Measurements from ENCODE around the gene TSC2. TPM values are rescaled to one million over a fixed set of nuclear protein-coding genes. Genes with fewer than 3 reads are reported as not detected.
A peak's percentile ranks its signal among the peaks of the same experiment; 100 is the strongest.

TSC2 gene
- total RNA-seq, 1 experiment from 2014 or later = 109 TPM

DNA sequence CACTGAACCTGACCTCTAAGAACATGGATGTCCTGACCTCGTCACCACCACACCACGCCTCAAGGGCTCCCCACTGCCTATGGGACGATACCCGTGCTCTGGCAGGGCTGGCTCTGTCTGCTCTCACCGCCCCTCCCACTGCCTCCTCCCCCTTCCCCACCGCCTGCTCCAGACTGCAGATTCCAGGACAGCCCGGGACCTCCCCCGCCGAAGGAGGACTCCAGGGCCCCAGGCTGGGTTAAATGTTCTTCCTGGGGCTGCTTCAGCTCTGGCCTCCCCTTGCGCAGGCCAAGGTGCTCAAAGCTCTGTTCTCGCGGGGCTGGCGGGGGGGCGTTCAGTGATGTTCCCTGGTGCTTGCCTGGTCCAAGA lies 25.1 kb upstream of the TSC2 start:
- no TSS peak for BruUV-seq (replicated peaks)
- Mint-ChIP-seq H3K4me1 (ENCODE audit: low read depth, unreplicated experiment) (peaks cover 18% of the 10 kb centered on the region), H3K36me3 (ENCODE audit: insufficient read depth, unreplicated experiment) (no peaks in the 10 kb centered on the region), H3K9me3 (ENCODE audit: unreplicated experiment) (no peaks in the 10 kb centered on the region), H3K27me3 (ENCODE audit: insufficient read depth, unreplicated experiment) (no peaks in the 10 kb centered on the region), H3K4me3 (ENCODE audit: unreplicated experiment) (peak overlapping the region; percentile 74), H3K27ac (ENCODE audit: unreplicated experiment) (peak overlapping the region; percentile 74)
- Histone ChIP-seq H3K27me3 (replicated peaks; ENCODE audit: control insufficient read depth, insufficient read depth, low read length) (no peaks in the 10 kb centered on the region), H3K36me3 (ENCODE audit: control insufficient read depth, insufficient read depth, low read length) (no peaks in the 10 kb centered on the region), H3K4me3 (ENCODE audit: low read depth, low read length) (peak overlapping the region; percentile 9; the same call in 1 of the 2 replicates), H3K9me3 (no peaks in the 10 kb centered on the region), H3K4me1 (peaks cover 16% of the 10 kb centered on the region)
- intact Hi-C loops (cut with micrococcal nuclease; ENCODE audit: unreplicated experiment) = loop anchor here (1.0 to 2.0 kb wide), 3 partner anchors 24 to 69 kb away; partner anchors contain the start of genes NTHL1 and TSC2
- peak; percentile 66 to 78 for DNase-seq
- TF ChIP-seq, protein P1, sequence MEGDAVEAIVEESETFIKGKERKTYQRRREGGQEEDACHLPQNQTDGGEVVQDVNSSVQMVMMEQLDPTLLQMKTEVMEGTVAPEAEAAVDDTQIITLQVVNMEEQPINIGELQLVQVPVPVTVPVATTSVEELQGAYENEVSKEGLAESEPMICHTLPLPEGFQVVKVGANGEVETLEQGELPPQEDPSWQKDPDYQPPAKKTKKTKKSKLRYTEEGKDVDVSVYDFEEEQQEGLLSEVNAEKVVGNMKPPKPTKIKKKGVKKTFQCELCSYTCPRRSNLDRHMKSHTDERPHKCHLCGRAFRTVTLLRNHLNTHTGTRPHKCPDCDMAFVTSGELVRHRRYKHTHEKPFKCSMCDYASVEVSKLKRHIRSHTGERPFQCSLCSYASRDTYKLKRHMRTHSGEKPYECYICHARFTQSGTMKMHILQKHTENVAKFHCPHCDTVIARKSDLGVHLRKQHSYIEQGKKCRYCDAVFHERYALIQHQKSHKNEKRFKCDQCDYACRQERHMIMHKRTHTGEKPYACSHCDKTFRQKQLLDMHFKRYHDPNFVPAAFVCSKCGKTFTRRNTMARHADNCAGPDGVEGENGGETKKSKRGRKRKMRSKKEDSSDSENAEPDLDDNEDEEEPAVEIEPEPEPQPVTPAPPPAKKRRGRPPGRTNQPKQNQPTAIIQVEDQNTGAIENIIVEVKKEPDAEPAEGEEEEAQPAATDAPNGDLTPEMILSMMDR (IDR thresholded peaks at IDR 0.05; ENCODE audit: insufficient read depth in 1 of 2, low read depth in 1 of 2, low read length in 1 of 2, severe bottlenecking in 1 of 2, unreplicated experiment in 1 of 2) = no peak
- ChIA-PET CTCF (interaction anchor here (0.6 to 2.8 kb wide), 9 partner anchors 11 to 947 kb away, joined by 3 to 14 read pairs (median 3); partner anchors contain the start of genes NTHL1, PAQR4 and TSC2), POLR2A (interaction anchor here (0.5 to 1.0 kb wide), 5 partner anchors 58 to 171 kb away, joined by 3 to 7 read pairs (median 4); partner anchors contain the start of genes MSRB1, RPS2 and TRAF7)

DNA sequence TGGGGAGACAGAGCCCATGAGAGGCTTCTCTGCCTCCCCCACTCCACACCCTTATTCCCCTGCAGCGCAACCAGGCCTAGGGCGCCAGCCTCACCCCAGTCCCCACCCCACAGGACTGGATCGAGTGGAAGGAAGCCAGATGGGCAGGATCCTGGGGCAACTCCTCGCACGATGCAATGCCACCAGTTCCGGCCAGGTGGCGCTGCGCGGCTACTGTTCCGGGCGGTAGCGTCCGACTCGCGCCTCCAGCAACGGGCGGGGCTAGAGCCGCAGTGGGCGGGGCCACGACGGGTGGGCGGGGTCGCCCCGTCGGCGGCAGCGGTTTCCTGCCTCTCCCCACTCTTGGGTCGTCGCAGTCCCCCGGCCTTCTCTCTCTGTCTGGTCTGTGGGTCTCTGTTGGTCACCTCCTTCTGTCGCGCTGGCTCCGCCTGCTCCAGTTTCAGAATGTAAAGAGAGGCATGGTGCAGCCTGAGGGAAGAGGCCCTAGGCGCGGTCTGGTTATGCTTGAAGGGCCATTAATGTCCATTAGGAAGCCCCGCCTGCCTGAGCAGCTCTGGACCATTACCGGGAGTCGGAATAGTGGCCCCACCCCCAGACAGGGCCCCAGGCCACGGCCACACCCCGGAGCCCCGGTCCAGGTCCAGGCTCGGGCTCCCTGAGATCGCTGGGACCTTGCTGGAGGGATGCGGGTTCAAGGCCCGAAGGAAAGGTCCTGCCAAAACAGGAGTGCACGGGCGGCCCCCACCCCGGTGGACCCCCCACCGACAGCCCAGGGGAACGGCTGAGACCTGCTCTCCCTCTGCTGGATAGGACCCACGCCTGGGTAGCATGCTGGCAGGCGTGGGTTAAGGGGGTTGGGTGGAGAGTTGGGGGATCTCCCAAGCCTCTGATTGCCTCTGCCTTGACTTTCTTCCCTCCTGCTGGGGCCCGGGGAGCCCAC lies 24.4 kb upstream of the TSC2 start:
- TF ChIP-seq, protein P1 (IDR thresholded peaks at IDR 0.05; ENCODE audit: insufficient read depth in 1 of 2, low read depth in 1 of 2, low read length in 1 of 2, severe bottlenecking in 1 of 2, unreplicated experiment in 1 of 2) = peak; percentile 90 to 95
- peaks cover 17% of the 10 kb centered on the region for H3K4me1 ChIP-seq
- Mint-ChIP-seq H3K9me3 (ENCODE audit: unreplicated experiment) (no peaks in the 10 kb centered on the region), H3K27me3 (ENCODE audit: insufficient read depth, unreplicated experiment) (no peaks in the 10 kb centered on the region), H3K27ac (ENCODE audit: unreplicated experiment) (no peak overlapping the region), H3K4me3 (ENCODE audit: unreplicated experiment) (peak overlapping the region; percentile 74), H3K36me3 (ENCODE audit: insufficient read depth, unreplicated experiment) (no peaks in the 10 kb centered on the region), H3K4me1 (ENCODE audit: low read depth, unreplicated experiment) (peaks cover 18% of the 10 kb centered on the region)
- H3K36me3 ChIP-seq (ENCODE audit: control insufficient read depth, insufficient read depth, low read length) = no peaks in the 10 kb centered on the region
- intact Hi-C loops (cut with micrococcal nuclease; ENCODE audit: unreplicated experiment) = loop anchor here (1.0 to 2.0 kb wide), 3 partner anchors 23 to 68 kb away; partner anchors contain the start of genes NTHL1 and TSC2
- no peaks in the 10 kb centered on the region for H3K9me3 ChIP-seq
- BruUV-seq (replicated peaks) = no TSS peak
- ChIA-PET POLR2A (interaction anchor here (0.6 to 0.9 kb wide), 3 partner anchors 59 to 171 kb away, joined by 4 to 7 read pairs (median 4); partner anchors contain the start of genes RPS2 and TRAF7), CTCF (interaction anchor here (0.5 to 2.8 kb wide), 9 partner anchors 20 to 946 kb away, joined by 3 to 14 read pairs (median 5); partner anchors contain the start of genes NTHL1, PAQR4 and TSC2)
- peak; percentile 85 to 93 for DNase-seq
- peak overlapping the region; percentile 25 for H3K4me3 ChIP-seq (ENCODE audit: low read depth, low read length)
- no peaks in the 10 kb centered on the region for H3K27me3 ChIP-seq (replicated peaks; ENCODE audit: control insufficient read depth, insufficient read depth, low read length)

DNA sequence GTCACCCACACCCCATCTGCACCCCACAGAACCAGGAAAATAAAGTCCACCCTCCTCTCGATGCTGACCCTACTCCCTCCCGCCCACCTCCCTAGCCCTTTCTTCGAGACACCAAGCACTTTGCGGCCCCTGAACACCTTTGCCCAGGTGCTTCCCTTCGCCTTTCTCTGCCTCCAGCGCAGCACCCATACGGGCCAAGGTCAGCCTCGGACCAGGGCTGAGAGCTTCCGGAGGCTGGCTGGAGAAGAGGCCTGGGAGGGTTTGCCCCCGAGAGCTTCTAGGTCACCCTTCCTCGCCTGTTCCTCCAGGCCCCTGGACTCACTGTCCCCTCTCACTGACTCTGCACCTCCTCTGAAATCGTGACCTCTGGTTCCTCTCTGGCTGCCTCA lies 23.8 kb upstream of the TSC2 start:
- ChIA-PET POLR2A (no interaction called here), CTCF (interaction anchor here (0.5 to 2.8 kb wide), 5 partner anchors 20 to 659 kb away, joined by 3 to 13 read pairs (median 5); no protein-coding TSS in a partner anchor)
- H3K27me3 Mint-ChIP-seq (ENCODE audit: insufficient read depth, unreplicated experiment) = no peaks in the 10 kb centered on the region
- Histone ChIP-seq H3K27me3 (replicated peaks; ENCODE audit: control insufficient read depth, insufficient read depth, low read length) (no peaks in the 10 kb centered on the region), H3K4me1 (peaks cover 17% of the 10 kb centered on the region), H3K9me3 (no peaks in the 10 kb centered on the region), H3K36me3 (ENCODE audit: control insufficient read depth, insufficient read depth, low read length) (no peaks in the 10 kb centered on the region), H3K4me3 (ENCODE audit: low read depth, low read length) (no peak overlapping the region)
- no TSS peak for BruUV-seq (replicated peaks)
- no peak for DNase-seq
- intact Hi-C loops (cut with micrococcal nuclease; ENCODE audit: unreplicated experiment) = no loop called here
- H3K36me3 Mint-ChIP-seq (ENCODE audit: insufficient read depth, unreplicated experiment) = no peaks in the 10 kb centered on the region
- H3K27ac Mint-ChIP-seq (ENCODE audit: unreplicated experiment) = no peak overlapping the region
- H3K4me3 Mint-ChIP-seq (ENCODE audit: unreplicated experiment) = peak overlapping the region; percentile 65
- TF ChIP-seq, protein P1 (IDR thresholded peaks at IDR 0.05; ENCODE audit: insufficient read depth in 1 of 2, low read depth in 1 of 2, low read length in 1 of 2, severe bottlenecking in 1 of 2, unreplicated experiment in 1 of 2) = no peak
- H3K9me3 Mint-ChIP-seq (ENCODE audit: unreplicated experiment) = no peaks in the 10 kb centered on the region
- H3K4me1 Mint-ChIP-seq (ENCODE audit: low read depth, unreplicated experiment) = peaks cover 18% of the 10 kb centered on the region
